Activated naive CD8-positive, alpha-beta T cell treated with anti-CD3 and anti-CD28 coated beads, Interleukin-2, amount 50 U/mL, for 24 hours (primary cell): Measurements from ENCODE around the gene ZNF860.
"Not testable (repeated sequence)": the region's sequence is repeated elsewhere in the genome, so short reads cannot be mapped to it uniquely, and the experiment has no call there.

Experiments used
- ATAC-seq: fragments of 150-1000 bp; cut with Tn5 transposase; one replicate; pipeline ENCODE4 v1.10.0; 2021
- DNase-seq: peaks from one replicate; pipeline ENCODE4 v3.0.0; 2021
- H3K27ac Mint-ChIP-seq: one replicate; pipeline ENCODE4 v1.8.0; 2021; ENCODE audit warnings: mild to moderate bottlenecking, mixed read lengths
- H3K27me3 Mint-ChIP-seq: one replicate; pipeline ENCODE4 v1.8.0; 2021; ENCODE audit warnings: mixed read lengths
- H3K36me3 Mint-ChIP-seq: one replicate; pipeline ENCODE4 v1.8.0; 2021; ENCODE audit warnings: low read depth, mixed read lengths
- H3K4me1 Mint-ChIP-seq: one replicate; pipeline ENCODE4 v1.8.0; 2021; ENCODE audit warnings: mixed read lengths
- H3K4me3 Mint-ChIP-seq: one replicate; pipeline ENCODE4 v1.8.0; 2021; ENCODE audit warnings: mild to moderate bottlenecking, moderate library complexity, mixed read lengths
- H3K9me3 Mint-ChIP-seq: one replicate; pipeline ENCODE4 v1.8.0; 2021; ENCODE audit warnings: mixed read lengths

The ZNF860 gene

DNA sequence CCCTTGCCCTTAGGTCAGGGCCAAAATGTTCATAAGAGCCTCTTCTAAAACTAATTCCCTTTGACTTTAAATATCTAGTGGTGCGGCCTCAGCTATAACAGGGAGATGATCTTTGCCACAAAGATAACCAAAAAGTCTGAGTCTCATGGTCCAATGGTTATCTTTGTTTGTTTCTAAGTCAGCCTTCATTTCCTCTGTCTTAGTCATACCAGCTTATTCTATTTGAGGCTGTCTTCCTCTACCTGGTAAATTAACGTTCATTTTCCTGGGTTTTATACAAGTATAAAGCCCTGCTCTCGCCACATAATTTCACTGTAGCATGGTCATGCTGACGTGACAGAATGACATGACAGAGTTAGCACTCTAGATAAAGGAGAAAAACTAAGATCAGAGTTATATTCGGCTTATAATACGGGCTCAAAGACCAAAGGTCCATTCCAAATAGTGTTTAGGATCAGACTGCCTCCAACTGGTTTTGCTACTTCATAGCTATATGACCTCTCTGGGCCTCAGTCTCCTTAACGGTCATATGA, 18.4 kb downstream of the ZNF860 start:
- Mint-ChIP-seq H3K9me3 (no peaks in the 10 kb centered on the region), H3K27ac (no peak overlapping the region), H3K36me3 (no peaks in the 10 kb centered on the region), H3K27me3 (peaks cover 10% of the 10 kb centered on the region), H3K4me3 (no peak overlapping the region), H3K4me1 (peaks cover 18% of the 10 kb centered on the region)
- no peak for ATAC-seq
- no peak for DNase-seq

DNA sequence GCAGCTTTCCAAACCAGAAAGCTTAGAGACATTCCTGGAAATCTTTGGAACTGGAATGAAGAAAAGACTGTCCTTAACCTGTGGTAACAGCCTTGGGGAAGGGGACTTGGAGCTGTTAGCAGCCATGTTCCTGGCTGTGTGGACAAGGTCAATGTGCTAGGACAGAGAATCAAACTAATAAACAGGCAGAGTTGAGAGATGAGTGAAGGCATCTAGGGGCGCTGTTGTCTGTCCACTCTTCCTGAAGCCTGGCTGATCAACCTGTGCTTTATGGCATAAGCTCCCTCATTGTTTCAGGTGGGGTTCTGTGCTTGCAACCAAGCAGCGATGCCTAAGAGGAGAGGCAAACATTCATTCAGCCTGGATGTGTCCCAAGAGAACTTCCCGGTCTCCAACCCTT, 19.3 kb downstream of the ZNF860 start:
- Mint-ChIP-seq H3K4me3 (no peak overlapping the region), H3K36me3 (no peaks in the 10 kb centered on the region), H3K27ac (no peak overlapping the region), H3K9me3 (no peaks in the 10 kb centered on the region), H3K4me1 (peaks cover 17% of the 10 kb centered on the region), H3K27me3 (peaks cover 10% of the 10 kb centered on the region)
- DNase-seq (no peak), ATAC-seq (no peak)

DNA sequence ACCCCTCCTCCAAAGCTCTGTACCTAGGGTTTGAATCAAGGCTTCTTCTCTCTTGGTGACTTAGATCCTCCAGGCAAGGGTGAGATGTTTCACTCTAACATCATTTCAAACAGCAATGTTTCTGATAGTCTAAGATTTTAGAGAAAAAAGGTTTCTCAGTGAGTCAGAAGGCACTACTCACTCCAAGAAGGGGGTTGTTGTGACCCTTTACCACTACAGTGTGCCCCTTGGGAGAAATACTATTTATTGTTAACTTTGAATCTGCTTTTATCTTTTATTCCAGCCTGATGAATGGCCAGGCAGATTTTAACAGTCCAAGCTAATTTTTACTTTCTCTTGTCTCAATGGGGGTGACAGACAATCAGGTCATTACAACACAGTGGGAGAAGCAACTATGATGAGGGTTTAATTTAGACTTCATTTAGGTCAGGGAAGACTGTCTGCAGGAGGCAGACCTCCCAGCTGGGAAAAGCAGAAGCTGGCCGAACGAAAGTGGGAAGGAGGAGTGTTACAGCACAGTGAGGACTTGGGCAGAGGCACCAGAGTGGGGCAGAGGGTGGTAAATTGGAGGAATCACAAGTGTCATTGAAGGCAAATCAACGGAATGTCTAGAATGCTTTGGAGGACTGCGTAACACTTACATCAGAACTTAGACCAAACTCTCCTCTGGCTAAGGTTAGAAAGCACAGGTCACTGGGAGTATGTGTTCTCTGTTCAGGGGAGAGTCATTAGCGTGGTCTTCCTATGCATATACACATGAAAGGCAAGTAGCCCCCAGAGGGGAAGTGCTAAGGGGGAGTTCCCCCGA, 21.2 kb downstream of the ZNF860 start:
- peaks cover 12% of the 10 kb centered on the region for H3K4me1 Mint-ChIP-seq
- H3K27ac Mint-ChIP-seq, result no peak overlapping the region

DNA sequence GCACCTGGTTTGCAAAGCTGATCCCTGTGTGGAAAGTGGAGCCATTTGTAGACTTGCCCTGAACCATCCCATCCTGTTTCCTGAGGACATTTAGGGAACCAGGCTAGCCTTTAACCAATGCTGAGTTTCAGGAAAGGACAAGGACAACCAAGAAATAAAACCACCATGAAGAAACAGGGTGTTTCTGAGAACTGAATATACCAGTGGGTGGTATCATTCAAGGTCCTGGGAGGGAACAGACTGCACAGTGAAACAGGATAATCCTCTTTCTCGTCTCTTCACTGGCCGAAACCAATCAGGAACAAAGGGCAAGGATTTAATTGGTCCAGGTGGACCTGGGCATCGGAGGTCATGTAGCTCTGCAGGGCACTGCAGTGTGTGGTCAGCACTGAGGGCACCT, 21.8 kb downstream of the ZNF860 start:
- Mint-ChIP-seq H3K36me3 (no peaks in the 10 kb centered on the region), H3K4me1 (peaks cover 8% of the 10 kb centered on the region), H3K27ac (no peak overlapping the region), H3K9me3 (no peaks in the 10 kb centered on the region), H3K27me3 (peaks cover 10% of the 10 kb centered on the region), H3K4me3 (no peak overlapping the region)
- ATAC-seq, result no peak
- DNase-seq, result no peak

More for the DNA sequence above, 21.2 kb downstream of the ZNF860 start:
- Mint-ChIP-seq H3K9me3 (no peaks in the 10 kb centered on the region), H3K27me3 (peaks cover 10% of the 10 kb centered on the region), H3K4me3 (no peak overlapping the region), H3K36me3 (no peaks in the 10 kb centered on the region)
- DNase-seq (no peak), ATAC-seq (no peak)

DNA sequence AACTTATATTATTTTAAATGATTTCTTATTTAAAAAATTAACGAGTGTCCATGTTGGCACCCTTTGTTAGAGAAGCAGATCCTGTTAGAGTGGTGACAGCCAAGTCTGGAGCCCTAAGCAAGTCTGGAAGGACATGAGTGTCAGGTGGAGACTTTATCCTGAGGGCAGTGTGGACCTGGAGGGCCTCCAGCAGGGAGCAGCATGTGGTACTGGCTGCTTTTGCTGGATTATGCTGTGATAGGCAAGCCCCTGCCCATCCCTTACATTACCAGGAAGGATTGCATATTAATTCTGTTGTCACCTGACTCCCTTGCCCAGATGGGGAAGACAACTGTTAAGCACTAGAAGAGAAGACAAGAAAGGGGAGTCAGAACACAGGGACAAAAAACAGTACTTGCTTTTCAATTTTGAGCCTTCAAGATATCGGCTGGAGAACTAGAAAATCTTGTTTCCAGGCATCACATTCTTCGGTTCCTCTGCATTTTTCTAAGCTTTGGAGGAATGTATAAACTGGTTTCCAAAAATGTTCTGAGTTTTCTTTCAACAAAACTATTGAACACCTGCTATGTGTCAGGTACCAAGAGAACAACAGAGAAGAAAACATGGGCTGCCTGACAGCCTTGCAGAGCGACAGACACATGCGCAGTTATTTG, 22.7 kb downstream of the ZNF860 start:
- no peak overlapping the region for H3K4me3 Mint-ChIP-seq
- H3K36me3 Mint-ChIP-seq, result no peaks in the 10 kb centered on the region
- H3K9me3 Mint-ChIP-seq, result no peaks in the 10 kb centered on the region
- H3K4me1 Mint-ChIP-seq, result peaks cover 8% of the 10 kb centered on the region
- ATAC-seq, result no peak
- H3K27ac Mint-ChIP-seq, result no peak overlapping the region
- no peak for DNase-seq
- peaks cover 10% of the 10 kb centered on the region for H3K27me3 Mint-ChIP-seq

DNA sequence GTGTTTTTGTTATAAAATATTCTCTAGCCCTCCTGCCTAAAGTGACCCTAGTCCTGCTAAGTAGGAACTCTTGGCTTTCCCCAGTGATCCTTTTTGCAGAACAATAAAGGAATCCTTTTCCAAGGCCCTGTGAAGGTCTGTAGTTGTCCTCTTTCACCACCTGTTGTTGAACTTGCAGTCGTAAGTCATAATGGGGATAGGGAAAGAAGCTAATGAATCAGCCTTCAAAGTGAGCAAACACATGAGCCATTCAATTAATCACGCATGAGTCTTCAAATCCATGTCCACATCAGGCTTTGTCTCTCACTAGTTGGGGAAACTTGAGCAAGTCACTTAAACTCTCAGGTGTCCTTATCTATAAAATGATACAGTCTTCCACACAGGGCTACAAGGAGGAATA, 27.6 kb downstream of the ZNF860 start:
- no peaks in the 10 kb centered on the region for H3K9me3 Mint-ChIP-seq
- peaks cover 5% of the 10 kb centered on the region for H3K27me3 Mint-ChIP-seq
- no peaks in the 10 kb centered on the region for H3K36me3 Mint-ChIP-seq
- DNase-seq (no peak), ATAC-seq (no peak)
- H3K27ac Mint-ChIP-seq, result no peak overlapping the region
- H3K4me1 Mint-ChIP-seq, result peaks cover 8% of the 10 kb centered on the region
- H3K4me3 Mint-ChIP-seq, result no peak overlapping the region

DNA sequence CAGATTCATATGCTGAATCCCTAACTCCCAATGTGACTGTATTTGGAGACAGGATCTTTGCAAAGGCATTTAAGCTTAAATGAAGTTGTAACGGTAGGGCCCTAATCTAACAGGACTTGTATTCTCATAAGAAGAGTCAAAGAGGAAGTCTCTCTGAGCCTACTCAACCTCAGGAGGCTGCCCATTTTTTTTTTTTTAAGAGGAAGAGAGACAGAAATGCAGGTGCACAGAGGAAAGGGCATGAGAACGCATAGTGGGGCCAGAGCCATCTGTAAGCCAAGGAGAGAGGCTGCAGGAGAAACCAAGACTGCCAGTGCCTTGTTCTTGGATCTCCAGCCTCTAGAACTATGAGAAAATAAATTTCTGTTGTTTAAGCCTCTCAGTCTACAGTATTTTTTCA, 28.4 kb downstream of the ZNF860 start:
- H3K27me3 Mint-ChIP-seq, result peaks cover 5% of the 10 kb centered on the region
- no peak for DNase-seq

DNA sequence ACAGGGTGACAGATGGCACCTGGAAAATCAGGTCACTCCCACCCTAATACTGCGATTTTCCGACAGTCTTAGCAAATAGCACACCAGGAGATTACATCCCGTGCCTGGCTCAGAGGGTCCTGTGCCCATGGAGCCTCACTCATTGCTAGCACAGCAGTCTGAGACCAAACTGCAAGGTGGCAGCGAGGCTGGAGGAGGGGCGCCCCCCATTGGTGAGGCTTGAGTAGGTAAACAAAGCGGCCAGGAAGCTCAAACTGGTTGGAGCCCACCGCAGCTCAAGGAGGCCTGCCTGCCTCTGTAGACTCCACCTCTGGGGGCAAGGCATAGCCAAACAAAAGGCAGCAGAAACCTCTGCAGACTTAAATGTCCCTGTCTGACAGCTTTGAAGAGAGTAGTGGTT, 29.1 kb downstream of the ZNF860 start:
- not testable (repeated sequence) for H3K27ac Mint-ChIP-seq, H3K4me3 Mint-ChIP-seq, DNase-seq, ATAC-seq, H3K27me3 Mint-ChIP-seq, H3K9me3 Mint-ChIP-seq, H3K4me1 Mint-ChIP-seq, H3K36me3 Mint-ChIP-seq

More for the DNA sequence above, 28.4 kb downstream of the ZNF860 start:
- Mint-ChIP-seq H3K27ac (no peak overlapping the region), H3K4me3 (no peak overlapping the region), H3K9me3 (no peaks in the 10 kb centered on the region), H3K36me3 (no peaks in the 10 kb centered on the region), H3K4me1 (peaks cover 8% of the 10 kb centered on the region)
- ATAC-seq, result no peak

DNA sequence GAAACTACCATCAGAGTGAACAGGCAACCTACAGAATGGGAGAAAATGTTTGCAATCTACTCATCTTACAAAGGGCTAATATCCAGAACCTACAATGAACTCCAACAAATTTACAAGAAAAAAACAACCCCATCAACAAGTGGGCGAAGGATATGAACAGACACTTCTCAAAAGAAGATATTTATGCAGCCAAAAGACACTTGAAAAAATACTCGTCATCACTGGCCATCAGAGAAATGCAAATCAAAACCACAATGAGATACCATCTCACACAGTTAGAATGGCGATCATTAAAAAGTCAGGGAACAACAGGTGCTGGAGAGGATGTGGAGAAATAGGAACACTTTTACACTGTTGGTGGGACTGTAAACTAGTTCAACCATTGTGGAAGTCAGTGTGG, 34.1 kb downstream of the ZNF860 start:
- not testable (repeated sequence) for H3K27me3 Mint-ChIP-seq, H3K4me3 Mint-ChIP-seq, DNase-seq, H3K4me1 Mint-ChIP-seq, ATAC-seq, H3K36me3 Mint-ChIP-seq, H3K9me3 Mint-ChIP-seq, H3K27ac Mint-ChIP-seq

DNA sequence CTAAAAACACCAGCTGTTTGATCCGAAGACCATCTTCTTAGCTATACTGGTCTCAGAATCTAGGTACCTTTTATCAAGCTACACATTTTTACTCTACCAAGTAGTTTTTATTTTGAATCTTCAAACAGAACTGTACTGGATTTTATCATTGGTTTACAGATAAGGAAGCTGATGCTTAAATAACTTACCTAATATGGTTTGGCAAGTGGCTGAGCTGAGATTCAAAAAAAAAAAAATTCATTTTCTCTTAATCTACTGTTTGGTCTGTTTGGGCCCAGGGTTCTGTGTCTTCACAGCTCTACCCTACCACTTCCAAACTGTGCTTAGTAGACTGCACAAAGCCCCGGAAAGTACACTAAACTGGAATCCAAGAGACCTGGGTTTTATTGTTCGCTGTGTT, 35.7 kb downstream of the ZNF860 start:
- Mint-ChIP-seq H3K4me3 (no peak overlapping the region), H3K27ac (no peak overlapping the region), H3K27me3 (peaks cover 4% of the 10 kb centered on the region), H3K4me1 (peaks cover 6% of the 10 kb centered on the region), H3K36me3 (no peaks in the 10 kb centered on the region), H3K9me3 (no peaks in the 10 kb centered on the region)
- no peak for DNase-seq
- no peak for ATAC-seq

DNA sequence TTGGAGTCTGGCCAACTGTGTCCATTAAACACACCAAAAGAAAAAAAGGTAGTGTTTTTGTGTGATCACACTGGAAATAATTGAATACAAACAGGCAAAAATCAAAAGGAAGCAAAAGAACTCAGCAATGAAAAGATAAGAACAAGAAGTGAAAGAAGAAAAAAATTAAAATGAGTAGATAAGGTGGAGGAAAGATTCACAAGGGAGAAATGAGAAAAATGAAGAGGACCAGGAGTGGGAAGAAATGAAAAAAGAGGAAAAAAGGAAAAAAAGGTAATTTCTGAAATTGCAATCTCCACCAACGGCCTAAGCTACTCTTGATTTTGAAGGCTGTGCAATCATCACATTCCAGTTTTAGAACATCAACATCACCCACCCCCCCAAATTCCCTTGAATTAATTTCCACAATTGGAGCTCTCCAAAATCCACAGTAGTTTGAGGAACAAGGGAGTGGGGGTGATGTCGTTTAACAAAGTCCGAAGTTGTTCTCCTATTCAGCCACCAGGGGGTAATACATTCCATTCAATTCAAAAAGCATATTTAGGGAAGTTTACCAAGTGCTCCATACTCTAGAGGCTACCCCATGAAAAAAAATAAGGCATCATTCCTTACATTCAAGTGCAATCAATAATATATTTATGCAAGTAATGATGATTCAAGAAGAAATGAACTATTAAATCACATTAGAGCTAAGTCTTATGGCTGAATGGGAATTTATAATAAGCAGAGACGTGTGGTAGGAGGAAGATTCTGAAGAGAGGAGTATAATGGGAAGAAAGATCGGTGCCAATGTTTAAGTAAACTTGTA, 37.4 kb downstream of the ZNF860 start:
- Mint-ChIP-seq H3K9me3 (no peaks in the 10 kb centered on the region), H3K4me1 (peaks cover 6% of the 10 kb centered on the region), H3K27ac (no peak overlapping the region), H3K36me3 (no peaks in the 10 kb centered on the region), H3K27me3 (peaks cover 4% of the 10 kb centered on the region), H3K4me3 (no peak overlapping the region)
- DNase-seq (no peak), ATAC-seq (no peak)

DNA sequence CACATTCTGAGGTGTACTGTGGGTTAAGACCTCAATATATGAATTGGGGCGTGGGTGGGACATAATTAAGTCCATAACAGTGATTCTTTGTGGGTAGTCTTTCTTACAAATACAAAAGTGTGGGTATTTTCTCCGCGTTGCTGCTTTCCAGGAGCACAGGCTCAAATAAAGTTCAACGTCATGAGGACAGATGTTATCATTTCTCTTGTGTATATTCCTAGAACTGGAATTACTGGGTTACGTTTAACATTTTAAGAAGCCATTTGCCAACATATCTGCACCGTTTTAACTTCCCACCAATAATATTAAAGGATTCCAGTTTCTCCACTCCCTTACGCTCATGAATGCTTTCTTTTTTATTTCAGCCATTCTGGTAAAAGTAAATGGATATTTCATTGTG, 39.6 kb downstream of the ZNF860 start:
- no peak for ATAC-seq
- no peaks in the 10 kb centered on the region for H3K36me3 Mint-ChIP-seq
- H3K9me3 Mint-ChIP-seq, result no peaks in the 10 kb centered on the region
- DNase-seq, result no peak
- H3K27me3 Mint-ChIP-seq, result peaks cover 4% of the 10 kb centered on the region
- no peak overlapping the region for H3K27ac Mint-ChIP-seq
- no peak overlapping the region for H3K4me3 Mint-ChIP-seq
- H3K4me1 Mint-ChIP-seq, result peaks cover 6% of the 10 kb centered on the region

DNA sequence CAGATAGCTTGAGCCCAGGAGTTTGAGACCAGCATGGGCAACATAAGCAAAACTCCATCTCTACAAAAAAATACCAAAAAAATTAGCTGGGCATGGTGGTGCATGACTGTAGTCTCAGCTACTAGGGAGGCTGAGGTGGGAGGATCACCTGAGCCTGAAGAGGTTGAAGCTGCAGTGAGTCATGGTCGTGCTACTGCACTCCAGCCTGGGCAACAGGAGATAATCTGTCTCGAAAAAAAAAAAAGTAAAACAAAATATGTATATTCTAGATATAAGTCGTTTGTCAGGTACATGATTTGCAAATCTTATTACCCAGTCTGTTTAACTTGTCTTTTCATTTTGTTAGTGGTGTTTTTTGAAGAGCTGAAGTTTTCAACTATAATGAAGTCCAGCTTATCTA, 40.2 kb downstream of the ZNF860 start:
- no peak for DNase-seq
- H3K27me3 Mint-ChIP-seq, result peaks cover 5% of the 10 kb centered on the region
- H3K27ac Mint-ChIP-seq, result no peak overlapping the region
- H3K9me3 Mint-ChIP-seq, result no peaks in the 10 kb centered on the region
- H3K4me1 Mint-ChIP-seq, result peaks cover 6% of the 10 kb centered on the region
- H3K4me3 Mint-ChIP-seq, result no peak overlapping the region
- ATAC-seq, result no peak
- H3K36me3 Mint-ChIP-seq, result no peaks in the 10 kb centered on the region

DNA sequence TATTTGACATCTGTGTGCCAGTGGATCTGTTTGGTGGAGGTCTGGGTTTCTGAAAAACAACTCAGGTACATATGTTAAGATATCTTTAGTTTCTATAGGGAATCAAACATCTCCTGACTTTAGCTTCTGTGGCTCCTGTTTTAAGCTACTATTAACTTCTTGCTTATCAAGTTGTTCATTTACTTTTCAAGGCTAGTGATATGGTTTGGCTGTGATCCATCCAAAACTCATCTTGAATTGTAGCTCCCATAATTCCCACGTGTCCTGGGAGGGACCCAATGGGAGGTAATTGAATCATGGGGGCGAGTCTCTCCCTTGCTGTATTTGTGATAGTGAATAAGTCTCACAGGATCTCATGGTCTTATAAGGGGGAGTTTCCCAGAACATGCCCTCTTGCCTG, 41.4 kb downstream of the ZNF860 start:
- DNase-seq (no peak), ATAC-seq (no peak)
- Mint-ChIP-seq H3K4me1 (peaks cover 6% of the 10 kb centered on the region), H3K36me3 (no peaks in the 10 kb centered on the region), H3K27ac (no peak overlapping the region), H3K4me3 (no peak overlapping the region), H3K9me3 (no peaks in the 10 kb centered on the region), H3K27me3 (peaks cover 9% of the 10 kb centered on the region)

DNA sequence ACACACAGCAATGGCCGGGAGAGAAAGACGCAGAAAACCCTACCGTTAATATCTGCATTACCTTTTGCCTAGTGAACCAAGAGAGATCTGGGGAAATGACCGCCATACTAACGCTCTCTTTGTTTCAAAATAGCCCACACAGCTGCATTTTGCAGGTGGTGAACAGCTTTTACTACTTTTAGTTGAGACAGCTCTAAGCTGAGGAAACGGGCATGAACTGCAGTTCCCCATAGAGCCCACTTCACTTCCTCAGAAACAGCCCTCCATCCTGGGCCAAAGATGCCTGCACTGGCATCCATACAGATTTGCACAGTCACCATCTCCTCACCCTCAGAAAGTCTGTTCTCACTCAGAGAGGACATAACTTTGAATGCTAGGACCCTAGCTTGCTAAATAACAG, 45.0 kb downstream of the ZNF860 start:
- Mint-ChIP-seq H3K4me1 (no peaks in the 10 kb centered on the region), H3K27me3 (peaks cover 5% of the 10 kb centered on the region), H3K4me3 (no peak overlapping the region), H3K9me3 (no peaks in the 10 kb centered on the region), H3K36me3 (no peaks in the 10 kb centered on the region), H3K27ac (no peak overlapping the region)
- ATAC-seq, result no peak
- no peak for DNase-seq
